ENCODE data around the gene TIMM23B.
"Not testable (repeated sequence)": the region's sequence is repeated elsewhere in the genome, so short reads cannot be mapped to it uniquely, and the experiment has no call there.

Gene TIMM23B

GRCh38 chr10:50015596-50016220, 73.9 kb downstream of the TIMM23B start:
- H3K27ac ChIP-seq; H3K9ac ChIP-seq; H3K4me2 ChIP-seq; H3K4me1 ChIP-seq; H3K9me3 ChIP-seq (replicated peaks in 1 of 11); H3K27me3 ChIP-seq; H4K20me1 ChIP-seq; H3K4me3 ChIP-seq; H3K36me3 ChIP-seq: not testable (repeated sequence)

- not testable (repeated sequence) for H3K9me3 ChIP-seq (replicated peaks in 1 of 11); H3K27ac ChIP-seq; H3K9ac ChIP-seq; H3K36me3 ChIP-seq; H3K4me1 ChIP-seq; H3K4me3 ChIP-seq; H3K27me3 ChIP-seq; H3K4me2 ChIP-seq; H4K20me1 ChIP-seq
These were observed 75.1 kb downstream of the TIMM23B start for GRCh38 chr10:50016926-50017325.

GRCh38 chr10:50017646-50018045, 75.8 kb downstream of the TIMM23B start:
- not testable (repeated sequence) for H3K4me1 ChIP-seq; H3K27me3 ChIP-seq; H3K4me3 ChIP-seq; H3K9me3 ChIP-seq (replicated peaks in 1 of 11); H3K4me2 ChIP-seq; H3K36me3 ChIP-seq; H3K27ac ChIP-seq; H3K9ac ChIP-seq; H4K20me1 ChIP-seq

- not testable (repeated sequence) for H3K9ac ChIP-seq; H3K4me1 ChIP-seq; H3K27me3 ChIP-seq; H3K36me3 ChIP-seq; H4K20me1 ChIP-seq; H3K9me3 ChIP-seq (replicated peaks in 1 of 11); H3K4me2 ChIP-seq; H3K4me3 ChIP-seq; H3K27ac ChIP-seq
These were observed 77.4 kb downstream of the TIMM23B start for GRCh38 chr10:50019279-50019678.

DNA sequence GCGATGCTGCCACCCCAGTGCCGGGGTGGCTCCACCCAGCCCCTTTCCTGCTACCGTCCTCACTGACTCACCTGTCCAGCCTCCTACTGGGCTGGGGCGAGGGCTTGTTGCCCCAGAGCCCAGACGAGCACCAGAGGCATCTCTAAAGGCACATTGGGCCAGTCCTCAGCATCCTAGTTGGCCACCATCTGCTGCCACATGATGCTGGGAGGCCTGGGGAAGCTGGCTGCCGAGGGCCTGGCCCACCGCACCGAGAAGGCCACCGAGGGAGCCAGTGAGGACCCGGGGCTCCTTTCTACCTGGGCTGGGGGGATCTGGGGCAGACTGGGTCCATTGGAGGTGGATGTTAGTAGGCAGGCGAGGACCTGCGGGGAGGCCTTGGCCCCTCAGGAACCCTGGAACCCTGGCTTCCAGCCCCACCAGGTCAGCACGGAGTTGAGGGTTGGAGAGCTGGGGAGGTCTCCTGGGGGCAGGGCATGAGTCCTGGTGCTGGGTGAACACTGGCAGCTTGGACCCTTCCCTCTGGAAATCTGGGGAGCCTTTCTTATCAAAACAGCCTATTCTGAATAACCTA, 78.7 kb downstream of the TIMM23B start:
- not testable (repeated sequence) for H3K27ac ChIP-seq; H3K4me3 ChIP-seq; H3K9ac ChIP-seq; H3K9me3 ChIP-seq (replicated peaks in 1 of 11); H3K4me2 ChIP-seq; H3K36me3 ChIP-seq; H3K4me1 ChIP-seq; H4K20me1 ChIP-seq; H3K27me3 ChIP-seq

- Histone ChIP-seq H3K27me3 (no peaks in the 10 kb centered on the region), H3K4me2 (no peak overlapping the region), H3K36me3 (no peaks in the 10 kb centered on the region), H3K27ac (no peak overlapping the region), H3K9ac (no peak overlapping the region), H3K4me1 (no peaks in the 10 kb centered on the region), H3K4me3 (no peak overlapping the region), H3K9me3 (replicated peaks in 1 of 11) (no peaks in the 10 kb centered on the region), H4K20me1 (no peaks in the 10 kb centered on the region)
- TF ChIP-seq Cebpa-rat (IDR thresholded peaks at IDR 0.05) = no peak
These were observed 79.8 kb downstream of the TIMM23B start for GRCh38 chr10:50021646-50022045.

All from BLaER1 treated with 17β-estradiol and CSF1 and Interleukin-3, amounts not matched to agents 10 nM and 100 nM (cell line).